Dedifferentiated amniotic fluid mesenchymal stem cell (primary cell): ENCODE results near the gene EIF5.

Source experiments
- DNase-seq: peaks from one replicate; pipeline ENCODE4 v3.0.0-alpha.2; 2016; ENCODE audit errors: extremely low spot score

EIF5 gene

GRCh38 chr14:103370087-103370486, 36.0 kb downstream of the EIF5 start:
- no peak for DNase-seq

GRCh38 chr14:103372017-103372416, 38.0 kb downstream of the EIF5 start:
- DNase-seq = no peak

GRCh38 chr14:103372552-103373304, 38.7 kb downstream of the EIF5 start:
- DNase-seq = peak; percentile 73

- no peak for DNase-seq
Measured at GRCh38 chr14:103374121-103374520, 40.1 kb downstream of the EIF5 start.

DNA sequence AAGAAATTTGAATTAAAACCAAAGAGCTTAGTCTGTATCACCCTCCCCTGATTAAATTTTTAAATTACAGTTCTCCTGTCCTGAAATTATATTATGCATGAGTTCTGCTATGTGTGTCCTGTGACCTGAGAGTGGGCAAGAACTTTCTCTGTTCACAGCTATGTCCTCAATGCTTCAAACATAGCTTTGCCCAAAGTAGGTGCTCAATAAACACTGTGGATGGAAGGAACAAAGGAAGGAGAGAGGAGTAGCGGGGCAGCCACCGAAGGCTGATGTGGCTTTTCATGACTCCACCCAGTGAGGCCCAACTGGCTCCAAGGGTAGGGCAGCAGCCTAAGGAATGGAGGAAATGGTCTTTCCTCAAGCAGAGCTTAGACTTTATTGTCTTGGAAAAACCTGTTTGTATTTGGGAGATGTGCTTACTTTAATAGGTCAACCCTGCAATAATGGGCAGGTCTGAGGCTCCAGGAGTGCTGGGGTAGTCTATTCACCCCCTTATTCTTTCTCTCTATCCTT, 43.5 kb downstream of the EIF5 start:
- no peak for DNase-seq

DNA sequence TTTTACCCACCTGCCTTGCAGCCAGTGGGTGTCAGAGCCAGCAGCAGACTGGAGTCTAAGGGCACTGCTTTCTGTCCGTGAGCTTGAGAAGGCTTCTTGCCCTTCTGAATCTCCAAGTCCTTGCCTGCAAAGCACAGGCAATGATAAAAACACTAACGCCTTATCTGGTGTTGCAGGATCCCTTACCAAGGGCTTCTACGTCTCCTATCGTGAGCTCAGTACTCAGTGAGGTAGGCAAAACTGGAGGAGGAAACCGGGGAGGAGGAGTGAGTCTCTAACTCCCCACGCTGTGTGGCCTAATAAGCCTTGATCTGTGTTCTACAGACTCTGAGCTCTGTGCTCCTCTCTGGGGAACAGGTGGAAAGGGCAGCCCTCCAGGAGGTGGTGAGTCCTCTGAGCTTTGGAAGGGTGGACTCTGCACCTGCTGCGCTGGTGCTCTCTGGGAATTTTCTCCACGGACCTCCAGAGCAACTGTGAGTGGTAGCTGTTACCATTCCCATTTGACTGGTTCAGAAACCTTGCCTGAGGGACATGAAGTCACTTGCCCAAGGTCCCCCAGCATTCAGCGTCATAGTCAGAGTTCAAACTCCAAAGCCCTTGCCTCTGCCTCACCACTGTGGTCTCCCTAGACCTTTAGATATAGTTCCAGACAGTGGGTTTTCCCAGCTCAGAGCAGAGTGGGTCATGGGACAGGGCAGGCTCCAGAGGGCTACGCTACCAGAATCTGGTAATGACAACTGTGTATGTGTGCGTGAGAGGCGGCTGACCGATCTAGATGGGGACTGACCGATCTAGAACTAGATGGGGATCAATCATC, 44.2 kb downstream of the EIF5 start:
- DNase-seq = no peak

DNA sequence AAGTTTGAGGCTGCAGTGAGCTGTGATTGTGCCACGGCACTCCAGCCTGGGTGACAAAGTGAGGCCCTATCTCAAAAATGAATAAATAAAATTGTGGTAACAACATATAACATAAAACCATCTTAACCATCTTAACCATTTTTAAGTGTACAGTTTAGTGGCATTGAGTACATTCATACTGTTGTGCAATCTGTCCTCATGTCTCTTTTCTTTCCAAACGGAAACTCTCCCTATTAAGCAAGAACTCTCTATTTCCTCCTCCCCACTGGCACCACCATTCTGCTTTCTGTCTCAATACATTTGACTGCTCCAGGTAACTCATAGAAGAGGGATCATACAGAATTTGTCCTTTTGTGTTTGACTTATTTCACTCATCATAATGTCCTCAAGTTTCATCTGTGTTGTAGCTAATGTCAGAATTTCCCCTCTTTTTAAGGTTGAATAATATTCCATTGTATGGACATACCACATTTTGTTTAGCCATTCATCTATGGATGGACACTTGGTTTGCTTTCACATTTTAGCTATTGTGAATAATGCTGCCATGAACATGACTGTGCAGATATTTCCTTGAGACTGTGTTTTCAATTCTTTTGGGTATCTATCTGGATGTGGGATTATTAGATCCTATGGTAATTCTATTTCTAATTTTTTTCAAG, 46.8 kb downstream of the EIF5 start:
- no peak for DNase-seq

DNA sequence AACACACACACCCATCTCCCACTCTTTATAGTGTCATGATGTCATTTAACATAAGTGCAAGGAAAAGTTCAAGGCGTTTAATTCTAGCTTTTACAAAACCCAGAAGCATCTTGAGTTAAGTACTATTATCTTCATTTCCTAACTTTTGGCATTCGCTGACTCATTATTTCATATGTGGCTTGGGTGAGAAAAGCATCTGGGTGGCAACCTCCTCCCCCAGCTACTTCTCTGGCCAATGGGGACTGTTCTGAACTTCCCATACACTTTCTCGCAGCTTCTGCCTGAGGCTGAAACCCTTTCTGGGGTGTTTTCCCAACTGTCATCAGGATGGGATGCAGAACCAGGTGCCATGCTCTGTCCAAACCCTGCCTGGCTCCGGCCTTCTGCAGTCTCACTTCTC, 48.3 kb downstream of the EIF5 start:
- DNase-seq = peak; percentile 29

DNA sequence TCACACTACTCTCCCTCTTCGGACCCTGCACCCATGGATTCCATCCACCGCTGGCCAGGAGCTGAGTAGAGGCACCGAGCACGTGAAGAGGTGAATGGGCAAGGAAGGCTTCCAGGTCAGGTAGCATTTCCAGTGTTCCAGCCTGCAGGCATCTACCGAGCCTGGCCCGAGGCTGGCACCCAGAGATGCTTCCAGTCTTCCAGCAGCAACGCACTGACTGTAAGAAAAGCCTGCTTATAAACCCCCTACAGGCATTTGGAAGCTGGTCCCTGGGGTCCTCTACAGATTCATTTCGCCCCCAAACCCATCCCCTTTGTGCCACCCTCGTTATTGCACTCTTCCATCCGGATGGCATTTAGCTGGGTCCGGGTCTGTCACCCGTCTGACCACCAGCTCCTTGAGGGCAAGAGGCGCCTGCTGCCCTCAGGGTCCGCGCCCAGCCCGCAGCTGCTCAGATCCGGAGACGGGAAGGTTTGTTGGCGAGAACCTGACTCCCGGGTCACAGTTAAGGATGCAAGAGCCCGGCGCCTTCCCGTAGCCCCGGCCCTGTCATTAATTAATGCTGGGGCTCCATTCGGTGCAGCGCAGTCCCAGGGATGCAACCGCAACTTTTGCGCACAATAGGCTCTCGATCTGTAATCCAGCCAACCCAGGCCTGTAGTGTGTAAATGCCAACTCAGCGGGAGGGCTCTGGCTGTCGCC, 50.6 kb downstream of the EIF5 start:
- DNase-seq = no peak

DNA sequence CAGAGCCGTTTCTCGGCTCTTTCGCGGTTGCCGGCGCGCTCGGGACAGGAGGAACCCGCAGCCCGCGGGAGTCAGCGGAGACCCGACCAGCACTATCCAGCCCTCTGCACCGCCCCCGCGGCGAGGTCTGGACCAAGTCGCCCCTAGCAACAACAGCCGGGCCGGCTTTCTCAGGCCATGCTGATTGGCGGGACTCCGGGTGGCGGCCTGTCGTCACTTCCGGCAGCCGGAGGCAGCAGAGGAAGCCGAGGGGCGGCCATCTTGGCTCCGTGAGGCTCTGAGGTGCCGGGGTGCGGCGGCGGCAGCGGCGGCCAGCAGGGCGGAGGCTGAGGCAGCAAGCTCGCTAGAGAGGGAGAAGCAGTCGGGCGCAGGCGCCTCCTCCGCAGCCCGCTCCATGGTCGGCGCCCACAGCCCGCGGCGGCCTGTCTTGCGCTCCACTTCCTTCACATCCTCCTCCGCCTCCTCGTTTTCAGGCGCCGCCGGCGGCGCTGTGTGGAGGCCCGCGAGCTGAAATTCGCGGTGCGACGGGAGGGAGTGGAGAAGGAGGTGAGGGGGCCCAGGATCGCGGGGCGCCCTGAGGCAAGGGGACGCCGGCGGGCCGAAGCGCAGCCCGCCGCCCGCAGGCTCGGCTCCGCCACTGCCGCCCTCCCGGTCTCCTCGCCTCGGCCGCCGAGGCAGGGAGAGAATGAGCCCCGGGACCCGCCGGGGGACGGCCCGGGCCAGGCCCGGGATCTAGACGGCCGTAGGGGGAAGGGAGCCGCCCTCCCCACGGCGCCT, 51.3 kb downstream of the EIF5 start, which contains the start of gene MARK3:
MARK3 (plus strand) TSS at position 264 of the 777 bp plus-strand sequence. CDS start 615 bp downstream, outside the sequence.
- peak; percentile 97 for DNase-seq

DNA sequence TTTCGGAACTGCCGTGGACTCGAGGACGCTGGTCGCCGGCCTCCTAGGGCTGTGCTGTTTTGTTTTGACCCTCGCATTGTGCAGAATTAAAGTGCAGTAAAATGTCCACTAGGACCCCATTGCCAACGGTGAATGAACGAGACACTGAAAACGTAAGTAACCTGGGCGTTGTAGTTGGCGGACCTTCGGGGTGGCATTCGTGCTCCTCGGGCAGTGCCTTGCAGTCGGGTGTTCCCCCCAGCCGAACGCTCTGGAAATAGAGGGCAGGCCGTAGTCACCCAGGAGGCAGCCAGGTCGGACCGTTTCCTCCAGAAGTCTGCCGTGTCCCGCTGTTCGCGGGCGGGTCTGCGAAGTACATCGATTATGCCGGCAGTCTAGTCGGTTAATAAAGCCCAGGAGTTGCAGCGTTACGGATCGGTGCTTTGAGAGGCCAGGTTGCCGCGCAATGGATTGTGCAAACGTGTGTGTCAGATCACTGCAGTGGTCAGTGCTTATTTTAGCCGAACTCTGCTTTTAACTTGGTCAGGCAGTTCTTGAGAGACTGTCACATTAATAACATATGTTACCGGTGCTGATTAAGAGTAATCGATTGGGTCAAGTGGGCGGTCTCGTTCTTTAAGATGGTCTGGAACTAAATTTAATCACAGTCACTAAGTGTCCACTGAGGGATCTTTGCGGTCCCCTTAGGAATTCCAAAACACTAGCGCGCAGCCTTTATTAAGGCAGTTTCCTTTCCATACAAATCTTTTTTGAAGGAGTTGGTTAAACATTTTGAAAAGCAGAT, 52.1 kb downstream of the EIF5 start:
- no peak for DNase-seq

DNA sequence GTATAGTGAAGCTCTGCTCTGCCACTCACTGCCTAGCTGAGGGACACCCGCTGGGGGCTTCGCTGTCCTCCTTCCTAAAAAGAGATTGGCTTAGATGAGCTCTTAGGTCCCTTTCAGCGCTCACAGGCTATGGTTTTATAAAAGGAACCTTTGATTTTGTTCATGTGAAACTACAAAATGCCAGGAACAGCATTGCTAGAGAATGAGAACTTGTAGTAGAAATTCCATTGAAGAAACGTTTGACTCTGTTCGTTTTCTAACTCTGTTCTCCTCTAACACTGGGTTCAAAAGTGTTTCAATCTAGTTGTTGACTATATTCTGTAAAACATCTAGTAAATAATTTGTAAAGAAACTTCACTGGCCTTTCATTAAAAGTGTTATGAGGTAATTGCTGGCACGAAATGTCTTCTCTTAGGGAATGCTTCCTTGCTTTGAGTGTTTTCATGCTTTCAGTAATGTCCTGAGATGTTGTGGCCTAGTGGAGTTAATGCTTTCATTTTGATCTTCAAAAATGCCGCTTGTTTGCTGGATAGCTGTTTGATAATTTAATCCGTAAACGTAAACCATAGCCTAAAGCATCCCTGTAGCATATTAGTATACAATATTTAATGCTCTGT, 52.8 kb downstream of the EIF5 start:
- DNase-seq = peak; percentile 45

DNA sequence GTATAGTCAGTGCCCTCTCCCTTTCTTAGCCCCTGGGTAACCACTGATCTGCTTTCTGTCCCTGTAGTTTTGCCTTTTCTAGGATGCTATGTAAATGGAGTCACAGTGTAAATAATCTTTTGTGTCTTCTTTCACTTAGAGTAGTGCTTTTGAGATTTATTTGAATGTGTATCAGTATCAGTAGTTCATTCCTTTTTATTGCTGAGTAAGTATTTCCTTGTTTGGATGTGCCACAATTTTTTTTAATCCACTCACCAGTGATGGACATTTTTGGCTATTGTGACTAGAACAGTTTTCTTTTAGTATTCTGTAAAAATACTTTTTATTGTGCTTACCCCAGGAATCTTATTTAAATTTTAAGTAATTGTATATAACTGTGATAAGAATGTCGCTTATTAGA, 54.6 kb downstream of the EIF5 start:
- no peak for DNase-seq

DNA sequence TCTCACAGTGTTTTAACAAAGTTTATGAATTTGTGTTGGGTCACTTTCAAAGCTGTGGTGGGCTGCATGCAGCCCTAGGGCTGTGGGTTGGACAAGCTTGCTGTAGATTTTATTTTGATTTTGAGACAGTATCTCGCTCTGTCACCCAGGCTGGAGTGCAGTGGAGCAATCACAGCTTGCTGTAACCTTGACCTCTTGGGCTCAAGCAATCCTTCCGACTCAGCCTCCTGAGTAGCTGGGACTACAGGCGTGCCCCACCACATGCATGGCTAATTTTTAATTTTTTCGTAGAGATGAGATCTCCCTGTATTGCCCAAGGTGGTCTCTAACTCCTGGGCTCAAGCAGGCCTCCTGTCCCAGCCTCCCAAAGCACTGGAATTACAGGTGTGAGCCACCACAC, 56.6 kb downstream of the EIF5 start:
- no peak for DNase-seq

- peak; percentile 65 for DNase-seq
Measured at GRCh38 chr14:103391048-103391447, 57.0 kb downstream of the EIF5 start.

GRCh38 chr14:103392106-103392505, 58.1 kb downstream of the EIF5 start:
- no peak for DNase-seq

GRCh38 chr14:103392572-103392971, 58.5 kb downstream of the EIF5 start:
- no peak for DNase-seq

DNA sequence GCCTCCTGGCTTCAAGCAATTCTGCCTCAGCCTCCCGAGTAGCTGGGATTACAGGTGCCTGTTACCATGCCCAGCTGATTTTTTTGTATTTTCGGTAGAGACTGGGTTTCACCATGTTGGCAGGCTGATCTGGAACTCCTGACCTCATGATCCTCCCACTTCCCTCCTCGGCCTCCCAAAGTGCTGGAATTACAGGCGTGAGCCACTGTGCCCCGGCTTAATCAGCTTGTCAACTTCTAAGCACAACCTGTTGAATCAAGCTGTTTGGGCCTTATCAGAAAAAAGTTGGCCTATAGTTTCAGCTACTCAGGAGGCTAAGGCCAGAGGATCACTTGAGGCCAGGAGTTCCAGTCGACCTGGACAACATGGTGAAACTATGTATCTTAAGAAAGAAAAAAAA, 59.0 kb downstream of the EIF5 start:
- no peak for DNase-seq
